Measurements from ENCODE around the gene GFOD2. TPM values are rescaled to one million over a fixed set of nuclear protein-coding genes. Genes with fewer than 3 reads are reported as not detected.

The GFOD2 gene
- total RNA-seq, 1 donor from 2014 or later = 21.9 TPM

DNA sequence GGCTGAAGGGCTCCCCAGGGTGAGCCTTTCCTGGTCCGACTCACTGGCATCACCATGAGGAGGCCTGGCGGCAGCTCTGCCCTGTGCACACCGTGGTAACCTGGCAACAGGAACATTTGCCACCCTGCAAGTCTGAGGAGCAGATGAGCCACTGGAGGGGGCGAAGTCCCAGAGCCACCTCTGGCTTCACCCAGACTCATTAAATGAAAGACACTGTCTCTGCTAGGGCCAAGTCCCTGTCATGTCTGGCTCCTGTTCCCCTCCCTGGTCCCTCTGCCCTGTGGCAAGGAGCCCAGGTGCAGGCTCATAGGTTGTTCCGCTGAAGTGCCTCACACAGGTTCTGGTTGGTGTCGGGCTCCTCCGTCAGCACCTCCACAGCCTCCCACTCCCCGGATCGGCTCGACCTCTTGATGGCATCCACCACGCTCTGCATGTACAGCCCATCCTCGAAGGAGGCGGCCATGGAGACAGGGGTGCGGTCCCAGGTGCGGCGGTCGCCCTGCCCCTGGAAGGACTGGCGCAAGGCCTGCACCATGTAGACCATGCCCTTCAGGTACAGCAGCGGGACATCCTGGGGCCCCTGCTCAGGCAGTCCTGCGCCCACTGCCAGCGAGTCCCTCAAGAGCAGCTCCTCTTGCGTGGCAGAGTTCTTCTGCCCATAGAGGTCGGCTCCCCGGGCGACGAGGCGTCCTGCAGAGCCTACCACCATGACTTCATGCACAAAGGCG lies 44.1 kb downstream of the GFOD2 start:
- TF ChIP-seq, protein P1, sequence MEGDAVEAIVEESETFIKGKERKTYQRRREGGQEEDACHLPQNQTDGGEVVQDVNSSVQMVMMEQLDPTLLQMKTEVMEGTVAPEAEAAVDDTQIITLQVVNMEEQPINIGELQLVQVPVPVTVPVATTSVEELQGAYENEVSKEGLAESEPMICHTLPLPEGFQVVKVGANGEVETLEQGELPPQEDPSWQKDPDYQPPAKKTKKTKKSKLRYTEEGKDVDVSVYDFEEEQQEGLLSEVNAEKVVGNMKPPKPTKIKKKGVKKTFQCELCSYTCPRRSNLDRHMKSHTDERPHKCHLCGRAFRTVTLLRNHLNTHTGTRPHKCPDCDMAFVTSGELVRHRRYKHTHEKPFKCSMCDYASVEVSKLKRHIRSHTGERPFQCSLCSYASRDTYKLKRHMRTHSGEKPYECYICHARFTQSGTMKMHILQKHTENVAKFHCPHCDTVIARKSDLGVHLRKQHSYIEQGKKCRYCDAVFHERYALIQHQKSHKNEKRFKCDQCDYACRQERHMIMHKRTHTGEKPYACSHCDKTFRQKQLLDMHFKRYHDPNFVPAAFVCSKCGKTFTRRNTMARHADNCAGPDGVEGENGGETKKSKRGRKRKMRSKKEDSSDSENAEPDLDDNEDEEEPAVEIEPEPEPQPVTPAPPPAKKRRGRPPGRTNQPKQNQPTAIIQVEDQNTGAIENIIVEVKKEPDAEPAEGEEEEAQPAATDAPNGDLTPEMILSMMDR (IDR thresholded peaks at IDR 0.05; ENCODE audit: insufficient read depth, low read length, poor library complexity, severe bottlenecking) = no peak

DNA sequence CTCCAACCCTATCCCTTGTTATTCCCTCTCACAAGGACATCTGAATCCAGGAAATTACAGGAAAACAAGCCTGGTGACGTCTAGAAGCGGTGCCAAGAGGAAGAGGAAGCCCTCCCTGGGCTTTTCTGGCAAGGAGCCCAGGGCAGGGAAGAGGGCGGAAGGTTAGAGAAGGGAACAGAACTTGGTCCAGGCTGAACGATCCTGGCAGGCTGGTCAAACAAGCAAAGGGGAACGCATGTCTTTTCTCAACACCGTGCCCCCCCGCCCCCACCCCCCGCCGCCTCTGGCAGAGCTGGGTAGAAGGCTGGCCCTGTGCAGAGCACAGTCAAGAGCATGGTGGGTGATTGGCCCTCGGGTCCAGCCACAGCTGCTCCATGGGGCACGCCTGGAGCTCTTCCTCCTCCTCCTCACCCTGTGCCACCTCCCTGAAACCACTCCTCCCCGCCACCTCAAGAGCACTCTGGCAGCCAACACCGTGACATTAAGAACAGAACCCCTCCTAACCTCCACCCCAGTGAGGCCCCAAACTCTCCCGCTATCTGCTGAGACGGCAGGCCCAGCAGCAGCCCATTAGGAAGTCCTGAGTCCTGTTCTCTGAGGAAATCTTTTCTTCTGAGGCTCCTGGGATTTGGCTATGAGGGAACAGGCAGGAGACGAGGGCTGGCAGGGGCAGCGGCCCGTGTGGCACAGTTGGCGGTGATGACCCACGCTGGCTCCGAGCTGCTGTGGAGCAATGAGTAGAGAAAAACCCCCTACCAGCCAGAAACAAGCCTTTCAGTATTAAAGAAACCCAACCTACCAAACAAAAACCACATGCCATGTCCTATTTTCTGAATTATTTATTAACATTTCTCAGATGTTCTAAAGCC lies 45.2 kb downstream of the GFOD2 start:
- TF ChIP-seq, protein P1 (IDR thresholded peaks at IDR 0.05; ENCODE audit: insufficient read depth, low read length, poor library complexity, severe bottlenecking) = no peak
- DNase-seq (ENCODE audit: low read depth) = no peak

More for the DNA sequence above, 44.1 kb downstream of the GFOD2 start:
- DNase-seq (ENCODE audit: low read depth) = no peak
- no peaks in the 10 kb centered on the region for H3K27me3 ChIP-seq (ENCODE audit: control insufficient read depth, insufficient read depth, low read length)
- H3K4me3 ChIP-seq (ENCODE audit: low read depth, low read length) = no peak overlapping the region
- peaks cover 2% of the 10 kb centered on the region for H3K36me3 ChIP-seq (ENCODE audit: control insufficient read depth, insufficient read depth, low read length)

DNA sequence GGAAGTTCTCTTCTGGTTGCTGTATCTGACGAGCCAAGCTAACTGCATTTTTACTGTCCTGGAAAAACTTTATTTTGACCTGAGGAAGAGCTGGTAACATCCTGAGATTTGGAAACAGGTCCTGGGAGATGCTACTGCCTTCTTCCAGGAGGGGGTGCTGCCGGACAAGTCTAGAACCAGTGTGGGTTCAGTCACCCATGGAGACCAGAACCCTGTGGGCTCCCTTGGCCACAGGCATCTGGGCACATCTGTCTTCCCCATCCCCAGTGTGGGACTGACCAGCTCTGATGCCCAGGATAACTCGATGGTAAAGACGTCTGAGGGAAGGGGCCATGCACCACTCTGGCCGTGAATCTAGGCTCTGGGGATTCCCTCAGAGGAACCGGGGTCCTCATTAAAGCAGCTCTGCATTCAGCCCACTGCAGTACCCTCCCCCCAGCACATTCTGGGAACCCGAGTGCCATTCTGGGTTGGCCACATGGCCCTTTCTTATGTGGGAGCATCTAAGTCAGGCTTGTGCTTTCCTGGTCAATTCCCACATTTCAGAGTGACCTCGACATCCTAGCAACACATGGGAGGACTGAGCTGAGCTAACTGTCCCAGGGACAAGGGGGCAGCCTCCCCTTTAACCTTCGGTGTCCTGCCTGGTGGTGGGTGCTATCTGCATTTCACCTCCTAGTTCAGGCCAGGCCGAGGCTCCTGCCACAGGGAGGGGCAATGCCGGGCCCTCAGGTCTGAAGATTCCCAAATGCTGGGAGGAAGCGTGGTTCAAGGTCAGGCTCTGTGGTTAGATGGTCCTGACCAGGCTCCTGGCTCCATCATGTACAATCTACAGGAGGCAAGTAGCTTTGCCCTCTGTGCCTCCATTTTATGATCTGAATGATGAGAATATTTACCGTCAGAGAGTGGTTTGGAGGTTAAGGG lies 46.1 kb downstream of the GFOD2 start:
- no peak overlapping the region for H3K4me3 ChIP-seq (ENCODE audit: low read depth, low read length)
- TF ChIP-seq, protein P1 (IDR thresholded peaks at IDR 0.05; ENCODE audit: insufficient read depth, low read length, poor library complexity, severe bottlenecking) = peak; percentile 77
- DNase-seq (ENCODE audit: low read depth) = no peak
- peaks cover 2% of the 10 kb centered on the region for H3K36me3 ChIP-seq (ENCODE audit: control insufficient read depth, insufficient read depth, low read length)
- H3K27me3 ChIP-seq (ENCODE audit: control insufficient read depth, insufficient read depth, low read length) = no peaks in the 10 kb centered on the region

More for the DNA sequence above, 45.2 kb downstream of the GFOD2 start:
- Histone ChIP-seq H3K27me3 (ENCODE audit: control insufficient read depth, insufficient read depth, low read length) (no peaks in the 10 kb centered on the region), H3K4me3 (ENCODE audit: low read depth, low read length) (no peak overlapping the region), H3K36me3 (ENCODE audit: control insufficient read depth, insufficient read depth, low read length) (peaks cover 2% of the 10 kb centered on the region)

DNA sequence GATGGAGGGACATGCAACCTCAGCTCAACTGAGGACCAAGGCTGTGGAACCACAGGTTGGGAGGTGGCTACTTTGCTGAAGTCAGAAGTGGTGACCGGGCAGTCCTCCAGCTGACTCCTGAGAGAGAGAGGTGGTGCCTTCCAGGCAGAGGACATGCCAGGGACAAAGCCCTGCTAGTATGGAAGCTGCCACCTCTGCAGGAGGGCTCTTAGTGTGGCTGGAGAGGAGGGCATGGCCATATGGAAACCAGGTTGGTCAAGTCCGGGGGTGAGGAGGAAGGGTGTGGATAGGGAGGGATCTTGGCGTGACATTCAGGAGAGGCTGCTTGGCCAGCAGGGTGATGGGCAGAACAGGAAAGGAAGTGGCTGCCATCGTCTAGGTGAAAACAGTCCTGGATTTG lies 46.8 kb downstream of the GFOD2 start:
- no peaks in the 10 kb centered on the region for H3K27me3 ChIP-seq (ENCODE audit: control insufficient read depth, insufficient read depth, low read length)
- TF ChIP-seq, protein P1 (IDR thresholded peaks at IDR 0.05; ENCODE audit: insufficient read depth, low read length, poor library complexity, severe bottlenecking) = no peak
- no peak for DNase-seq (ENCODE audit: low read depth)

DNA sequence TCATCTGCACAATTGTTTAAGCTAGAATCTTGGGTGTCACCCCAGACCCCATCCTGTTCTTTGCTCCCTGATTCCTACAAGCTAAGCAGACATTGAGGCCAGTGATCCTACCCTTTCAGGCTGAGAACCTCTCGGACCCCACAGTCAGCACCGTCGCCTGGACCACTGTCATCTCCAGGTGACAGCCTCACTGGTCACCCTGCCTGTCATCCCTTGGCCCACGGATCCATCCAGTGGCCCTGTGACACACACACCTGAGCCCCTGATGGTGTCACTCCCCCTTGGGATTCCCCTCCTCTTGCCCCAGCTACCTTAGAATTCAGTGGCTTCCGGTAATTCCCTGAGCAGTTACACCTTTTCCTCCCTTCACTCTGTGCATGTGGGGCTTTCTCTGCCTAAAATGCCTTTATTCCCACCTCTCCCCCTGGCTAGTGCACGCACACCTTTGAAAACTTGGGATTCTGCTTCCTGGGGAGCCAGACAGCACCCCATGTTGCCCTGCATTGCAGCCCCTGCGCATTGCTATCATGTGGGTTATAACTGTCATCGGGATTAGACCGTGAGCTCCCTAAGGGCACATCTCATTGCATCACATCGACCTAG lies 49.5 kb downstream of the GFOD2 start:
- TF ChIP-seq, protein P1 (IDR thresholded peaks at IDR 0.05; ENCODE audit: insufficient read depth, low read length, poor library complexity, severe bottlenecking) = no peak
- Histone ChIP-seq H3K4me3 (ENCODE audit: low read depth, low read length) (no peak overlapping the region), H3K27me3 (ENCODE audit: control insufficient read depth, insufficient read depth, low read length) (no peaks in the 10 kb centered on the region), H3K36me3 (ENCODE audit: control insufficient read depth, insufficient read depth, low read length) (no peaks in the 10 kb centered on the region)
- DNase-seq (ENCODE audit: low read depth) = no peak

More for the DNA sequence above, 46.8 kb downstream of the GFOD2 start:
- Histone ChIP-seq H3K36me3 (ENCODE audit: control insufficient read depth, insufficient read depth, low read length) (peaks cover 2% of the 10 kb centered on the region), H3K4me3 (ENCODE audit: low read depth, low read length) (no peak overlapping the region)

Data from kidney epithelial cell (primary cell).